T follicular helper cell (primary cell): ENCODE measurements around the gene NT5E.
A peak's percentile ranks its signal among the peaks of the same experiment; 100 is the strongest.

Experiments used
- DNase-seq: peaks from one replicate; pipeline ENCODE4 v3.0.0-alpha.2; 2020; ENCODE audit warnings: low read depth

The NT5E gene

DNA sequence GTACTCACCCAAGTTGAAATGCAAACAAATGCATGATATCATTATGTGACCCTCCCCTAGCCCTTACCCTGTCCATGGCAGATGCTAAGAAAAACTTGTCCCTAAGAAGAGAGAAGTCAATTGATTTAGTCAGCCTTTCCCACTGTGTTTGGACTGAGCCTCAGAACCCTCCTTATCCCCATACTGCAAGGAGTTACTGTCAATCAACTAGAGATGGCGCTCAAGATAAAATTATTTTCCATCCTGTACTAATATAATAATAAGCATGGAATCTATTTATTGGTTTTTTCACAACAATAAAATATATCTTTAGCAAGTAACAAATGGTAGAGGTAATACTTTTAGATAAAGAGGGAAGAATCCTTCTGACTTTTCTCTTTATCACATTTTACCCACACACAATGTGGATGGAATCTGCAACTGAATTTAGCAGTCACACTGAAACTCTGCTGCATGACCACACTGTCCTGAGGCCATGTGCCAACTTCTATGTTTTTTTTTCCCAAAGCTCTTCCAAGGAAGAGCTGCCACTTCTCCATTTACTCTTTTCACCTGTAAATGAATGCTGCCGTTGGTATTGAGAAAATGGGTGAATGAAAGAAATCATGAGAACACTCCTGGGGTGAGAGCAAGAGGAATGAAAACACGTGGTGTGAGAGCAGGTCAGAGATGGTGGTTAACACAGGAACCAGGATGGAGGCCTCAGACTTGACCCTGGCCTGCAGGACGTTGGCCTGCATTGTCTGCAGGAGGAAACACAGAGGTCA, 10.5 kb downstream of the NT5E start:
- no peak for DNase-seq

GRCh38 chr6:85460921-85461797, 11.3 kb downstream of the NT5E start:
- no peak for DNase-seq

DNA sequence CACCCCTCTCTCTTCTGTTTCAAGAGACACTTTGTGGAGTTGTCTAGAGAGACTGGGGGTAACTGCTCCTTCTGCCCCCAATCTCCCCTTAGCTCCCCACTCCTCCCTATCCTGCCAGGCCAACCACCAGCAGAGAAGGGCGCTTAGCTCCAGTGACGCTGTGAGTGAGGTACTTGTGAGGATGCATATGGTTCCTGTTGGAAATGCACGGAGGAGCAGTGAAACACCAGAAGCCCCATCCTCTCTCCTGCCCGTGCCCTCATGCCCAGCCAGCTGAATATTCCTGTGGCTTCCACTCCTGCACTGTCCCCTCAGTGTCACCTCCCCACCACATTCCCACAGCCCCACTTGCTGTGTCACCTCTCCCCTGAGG, 11.9 kb downstream of the NT5E start:
- DNase-seq: no peak

- DNase-seq: no peak
Observed at GRCh38 chr6:85462673-85463072, 12.8 kb downstream of the NT5E start.

DNA sequence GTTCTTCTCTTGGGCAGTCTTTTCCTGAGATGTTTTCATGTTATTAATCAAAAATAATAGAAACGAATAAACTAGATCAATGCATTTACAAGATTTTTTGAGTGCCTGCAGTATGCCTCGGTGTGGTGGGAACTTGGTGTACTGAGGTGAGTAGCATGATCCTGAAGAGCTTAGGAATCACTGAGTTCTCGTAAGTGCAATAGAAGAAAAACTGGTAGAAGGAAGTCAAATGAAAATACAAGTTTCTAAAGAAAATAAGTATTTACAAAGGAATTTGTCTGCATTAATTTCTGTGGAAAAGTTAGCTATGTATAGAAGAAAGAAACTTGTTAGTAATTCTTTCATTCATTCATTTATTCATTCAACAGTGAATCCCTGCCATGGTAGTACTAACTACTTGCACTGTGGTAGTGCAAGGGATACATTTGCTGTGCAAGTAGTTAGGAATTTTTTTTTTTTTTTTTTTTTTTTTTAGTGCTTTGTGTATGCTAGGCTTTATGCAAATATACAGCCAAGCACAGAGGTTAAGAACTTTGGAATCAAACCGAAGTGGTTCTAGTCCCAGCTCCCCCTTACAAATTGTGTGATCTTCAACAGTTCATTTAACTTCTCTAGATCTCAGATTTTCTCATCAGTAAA, 13.9 kb downstream of the NT5E start:
- DNase-seq: no peak

DNA sequence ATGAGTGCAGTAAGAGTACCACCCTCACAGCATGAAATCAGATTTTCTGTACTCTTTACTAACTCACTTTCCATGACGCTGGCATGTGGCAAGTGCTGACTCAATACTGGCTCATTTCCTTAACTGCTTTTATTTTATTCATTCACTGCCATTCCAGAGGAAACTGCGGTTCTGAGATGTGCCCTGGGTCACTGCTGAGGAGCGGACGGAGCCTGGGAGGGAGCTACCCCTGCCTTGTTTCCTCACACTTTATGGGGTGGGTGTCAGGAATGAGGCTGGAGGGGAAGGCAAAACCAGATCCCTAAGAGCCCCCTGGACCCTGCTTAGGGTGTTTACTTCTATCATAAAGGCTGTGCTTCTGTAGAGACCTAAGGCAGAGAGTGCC, 14.4 kb downstream of the NT5E start:
- no peak for DNase-seq

DNA sequence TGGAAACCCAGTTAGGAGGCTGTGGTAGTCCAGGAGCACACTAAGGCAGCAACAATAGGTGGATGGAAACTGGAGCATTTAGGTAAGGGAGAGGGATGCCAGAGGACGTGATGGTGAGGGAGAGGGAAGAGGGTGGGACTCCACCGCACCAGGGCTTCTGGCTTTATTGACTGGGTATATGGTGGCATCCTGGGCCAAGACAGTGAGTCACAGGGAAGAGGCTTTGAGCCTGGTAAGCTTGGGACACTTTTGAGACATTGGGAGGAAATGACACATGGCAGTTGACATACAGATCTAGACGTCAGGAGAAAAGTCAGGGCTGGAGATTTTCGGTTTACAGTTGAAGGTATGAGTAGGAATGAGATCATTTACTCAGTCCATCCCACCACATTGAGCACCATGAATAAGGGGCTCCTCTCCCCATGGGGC, 14.9 kb downstream of the NT5E start:
- no peak for DNase-seq

DNA sequence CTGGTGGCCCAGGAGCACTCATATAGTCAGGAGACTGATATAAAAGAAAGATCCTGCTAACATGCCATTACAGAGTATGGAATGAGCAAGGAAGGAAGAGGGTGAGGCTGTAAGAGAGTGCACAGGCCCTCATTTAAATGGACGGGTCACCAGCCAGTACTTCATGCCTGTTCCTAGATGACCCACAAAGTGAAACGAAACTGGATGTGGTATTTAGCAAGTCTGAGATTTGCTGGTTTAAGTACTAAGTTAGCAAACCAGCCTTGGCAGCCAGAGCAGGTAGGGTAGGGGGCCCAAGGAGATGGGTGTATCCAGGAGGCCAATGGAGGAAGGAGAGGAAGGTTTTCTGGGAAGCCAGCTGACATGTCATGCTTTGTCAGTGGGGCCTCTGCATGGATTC, 15.9 kb downstream of the NT5E start:
- DNase-seq: no peak

- no peak for DNase-seq
Observed at GRCh38 chr6:85468326-85468725, 18.4 kb downstream of the NT5E start.

DNA sequence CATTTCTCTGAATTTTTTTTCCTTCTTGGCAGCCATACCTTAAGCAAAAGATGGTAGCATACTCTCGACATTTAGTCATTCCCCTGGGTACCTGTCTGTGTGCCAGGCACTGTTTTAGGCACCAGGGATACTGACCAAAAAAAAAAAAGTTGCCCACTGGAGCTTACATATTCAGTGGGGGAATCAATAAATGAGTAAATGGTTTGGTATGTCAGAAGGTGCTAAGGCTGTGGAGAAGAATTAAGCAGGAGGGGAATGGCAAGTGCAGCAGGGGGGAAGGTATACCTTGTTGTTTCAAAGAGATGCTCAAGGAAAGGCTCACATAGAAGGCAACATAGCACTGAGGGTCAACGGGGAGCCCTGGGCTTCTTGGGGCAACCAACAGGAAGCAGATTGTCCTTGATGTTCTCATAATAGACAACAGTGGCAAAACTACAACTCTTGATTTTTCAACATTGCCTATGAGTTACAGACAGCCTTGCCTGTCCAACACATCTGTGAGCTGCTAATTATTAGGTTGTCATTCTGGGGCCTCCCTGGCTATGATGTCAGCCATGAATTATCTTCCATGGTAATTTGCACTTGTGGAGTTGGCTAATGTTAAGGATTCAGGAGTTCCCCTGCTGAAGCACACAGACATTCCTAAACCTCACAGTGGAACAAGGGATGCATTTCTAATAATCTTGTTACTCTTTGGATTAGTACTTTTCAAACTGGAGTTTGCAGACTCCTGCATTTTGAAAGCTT, 19.6 kb downstream of the NT5E start:
- DNase-seq: no peak

- DNase-seq: no peak
Observed at GRCh38 chr6:85470023-85470410, 20.1 kb downstream of the NT5E start.

GRCh38 chr6:85472744-85473143, 22.9 kb downstream of the NT5E start:
- DNase-seq: no peak

GRCh38 chr6:85473748-85474147, 23.9 kb downstream of the NT5E start:
- no peak for DNase-seq

DNA sequence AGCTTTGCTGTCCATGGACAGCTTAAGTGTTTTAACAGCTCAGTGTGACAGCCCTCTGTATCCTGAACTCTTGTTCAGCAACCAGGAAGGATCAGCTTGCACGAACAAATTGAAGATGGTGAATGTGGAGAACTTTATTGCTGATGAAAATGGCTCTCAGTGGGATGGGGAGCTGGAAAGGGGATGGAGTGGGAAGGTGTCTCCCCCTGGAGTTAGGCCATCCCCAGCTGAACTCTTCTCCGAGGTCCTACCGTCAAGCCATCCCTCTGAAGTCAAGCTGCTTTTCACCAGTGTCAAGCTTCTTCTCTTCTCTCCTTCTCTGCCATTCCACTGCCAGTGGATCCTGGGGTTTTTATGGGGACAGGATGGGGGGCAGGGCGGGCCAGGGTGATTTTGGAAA, 26.6 kb downstream of the NT5E start:
- no peak for DNase-seq

- DNase-seq: no peak
Observed at GRCh38 chr6:85479208-85479607, 29.3 kb downstream of the NT5E start.

DNA sequence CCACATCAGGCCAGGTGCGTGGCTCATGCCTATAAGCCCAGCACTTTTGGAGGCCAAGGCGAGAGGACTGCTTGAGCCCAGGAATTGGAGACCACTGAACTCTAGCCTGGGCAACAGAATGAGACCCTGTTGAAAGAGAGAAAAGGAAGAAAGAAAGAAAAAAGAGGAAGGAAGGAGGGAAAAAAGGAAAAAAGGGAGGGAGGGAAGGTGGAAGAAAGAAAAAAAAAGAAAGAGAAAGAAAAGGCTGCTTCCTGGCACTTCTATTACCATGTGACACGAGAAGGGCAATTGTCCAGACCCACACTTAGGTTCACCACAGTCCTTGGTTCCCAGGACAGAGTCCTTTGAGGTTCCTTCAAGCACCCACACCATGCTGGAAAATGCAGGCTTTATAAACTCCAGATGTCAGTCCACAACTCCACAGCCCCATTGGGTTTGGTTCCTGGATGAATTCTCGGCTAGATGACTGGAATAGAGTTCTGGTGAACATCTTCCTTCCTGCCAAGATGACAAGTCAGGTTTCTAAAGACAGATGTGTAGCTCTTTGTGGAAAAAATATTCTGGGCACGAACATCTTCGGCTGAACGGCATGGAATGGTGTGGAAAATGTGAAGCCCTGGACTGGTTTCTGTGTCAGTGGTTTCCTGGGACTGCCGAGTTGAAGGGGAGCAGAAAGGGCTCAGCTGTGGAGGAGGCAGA, 32.5 kb downstream of the NT5E start:
- no peak for DNase-seq

DNA sequence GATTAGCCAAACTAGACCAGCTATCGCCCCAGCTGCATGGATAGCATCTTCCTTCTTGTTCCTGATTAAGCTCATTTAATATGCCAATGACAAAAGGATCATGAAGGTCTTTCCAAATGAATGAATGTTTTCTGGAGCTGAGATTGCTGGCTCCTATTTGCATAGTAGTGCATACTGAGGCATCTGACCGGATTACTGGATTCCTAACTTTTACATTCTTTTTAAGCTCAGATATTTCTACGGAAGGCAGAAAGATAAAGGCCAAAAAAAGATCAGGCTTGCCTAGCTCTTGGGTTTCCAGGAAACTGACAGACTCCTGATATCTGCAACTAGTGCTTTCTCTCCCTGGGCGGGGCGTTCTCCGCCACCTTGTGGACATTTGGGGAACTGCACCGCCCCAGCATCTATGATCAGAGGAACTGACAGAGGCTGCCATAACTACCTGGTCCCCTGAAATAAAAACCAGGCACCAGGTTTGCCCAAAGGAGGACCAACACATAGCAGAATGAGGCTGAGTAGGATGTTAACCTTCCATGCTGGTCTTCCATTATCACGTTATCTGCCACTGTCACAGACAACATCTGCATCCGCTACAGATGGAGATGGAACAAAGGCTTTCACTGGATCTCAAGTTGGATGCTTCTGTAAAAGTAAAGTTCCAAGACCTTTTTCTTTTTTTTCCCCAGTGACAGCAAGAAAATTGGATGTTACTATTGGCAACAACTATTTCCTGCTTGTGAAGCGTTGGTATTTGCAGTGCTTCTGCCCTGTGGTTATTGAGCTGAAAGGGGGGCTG, 33.2 kb downstream of the NT5E start:
- peak; percentile 45 for DNase-seq

- no peak for DNase-seq
Observed at GRCh38 chr6:85483846-85484245, 34.0 kb downstream of the NT5E start.

DNA sequence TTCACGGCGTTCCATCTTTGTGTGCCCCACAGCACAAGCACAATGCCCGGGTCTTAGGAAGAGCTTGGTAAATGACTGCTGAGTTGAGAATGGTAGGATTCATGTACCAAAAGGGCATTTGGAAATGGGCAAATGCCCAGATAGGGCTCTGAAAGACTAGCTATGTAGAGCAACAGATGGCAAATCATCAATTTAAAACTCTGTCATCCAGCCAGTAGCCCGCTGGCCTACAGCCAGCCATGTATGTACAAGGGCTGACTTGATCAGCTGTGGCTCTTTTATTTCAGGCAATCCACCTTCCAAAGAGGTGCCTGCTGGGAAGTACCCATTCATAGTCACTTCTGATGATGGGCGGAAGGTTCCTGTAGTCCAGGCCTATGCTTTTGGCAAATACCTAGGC, 35.1 kb downstream of the NT5E start:
- DNase-seq: no peak

GRCh38 chr6:85490516-85491248, 40.8 kb downstream of the NT5E start:
- no peak for DNase-seq
